ENCODE results near the gene CSTPP1.

The CSTPP1 gene

GRCh38 chr11:47152126-47152952 lies 215.8 kb downstream of the CSTPP1 start:
- no peaks in the 10 kb centered on the region for H3K9me3 Mint-ChIP-seq
- H3K27me3 Mint-ChIP-seq (ENCODE audit: low read depth), result no peaks in the 10 kb centered on the region
- no peak for TF ChIP-seq CTCF (IDR thresholded peaks at IDR 0.05; ENCODE audit: unreplicated experiment in 3 of 3)
- peaks cover 59% of the 10 kb centered on the region for H3K4me1 Mint-ChIP-seq
- H3K4me3 Mint-ChIP-seq, result no peak overlapping the region
- H3K36me3 Mint-ChIP-seq (ENCODE audit: low read depth), result peaks cover 15% of the 10 kb centered on the region
- H3K27ac Mint-ChIP-seq, result peak overlapping the region in 2 of 3 experiments; percentile 20 to 33

GRCh38 chr11:47152953-47153950 lies 216.7 kb downstream of the CSTPP1 start:
- TF ChIP-seq CTCF (IDR thresholded peaks at IDR 0.05; ENCODE audit: unreplicated experiment in 3 of 3), result peak; percentile 92 to 98 (median 96)
- H3K4me1 Mint-ChIP-seq, result peaks cover 50% of the 10 kb centered on the region
- H3K9me3 Mint-ChIP-seq, result no peaks in the 10 kb centered on the region
- no peaks in the 10 kb centered on the region for H3K27me3 Mint-ChIP-seq (ENCODE audit: low read depth)
- peak overlapping the region; percentile 16 to 33 (median 21) for H3K27ac Mint-ChIP-seq
- peaks cover 17% of the 10 kb centered on the region for H3K36me3 Mint-ChIP-seq (ENCODE audit: low read depth)
- peak overlapping the region in 1 of 3 experiments; percentile 1 for H3K4me3 Mint-ChIP-seq

- Mint-ChIP-seq H3K4me3 (no peak overlapping the region), H3K9me3 (no peaks in the 10 kb centered on the region), H3K36me3 (ENCODE audit: low read depth) (peaks cover 23% of the 10 kb centered on the region), H3K27me3 (ENCODE audit: low read depth) (no peaks in the 10 kb centered on the region), H3K4me1 (peaks cover 34% of the 10 kb centered on the region), H3K27ac (peak overlapping the region in 1 of 3 experiments; percentile 17)
- no peak for TF ChIP-seq CTCF (IDR thresholded peaks at IDR 0.05; ENCODE audit: unreplicated experiment in 3 of 3)
Measured at GRCh38 chr11:47154616-47155570, 218.3 kb downstream of the CSTPP1 start.

- Mint-ChIP-seq H3K4me1 (peaks cover 28% of the 10 kb centered on the region), H3K27ac (no peak overlapping the region), H3K9me3 (no peaks in the 10 kb centered on the region), H3K36me3 (ENCODE audit: low read depth) (peaks cover 15% of the 10 kb centered on the region), H3K4me3 (no peak overlapping the region), H3K27me3 (ENCODE audit: low read depth) (no peaks in the 10 kb centered on the region)
- no peak for TF ChIP-seq CTCF (IDR thresholded peaks at IDR 0.05; ENCODE audit: unreplicated experiment in 3 of 3)
Measured at GRCh38 chr11:47155879-47156278, 219.3 kb downstream of the CSTPP1 start.

- H3K4me3 Mint-ChIP-seq, result no peak overlapping the region
- no peak for TF ChIP-seq CTCF (IDR thresholded peaks at IDR 0.05; ENCODE audit: unreplicated experiment in 3 of 3)
- no peaks in the 10 kb centered on the region for H3K27me3 Mint-ChIP-seq (ENCODE audit: low read depth)
- peaks cover 28% of the 10 kb centered on the region for H3K4me1 Mint-ChIP-seq
- H3K9me3 Mint-ChIP-seq, result no peaks in the 10 kb centered on the region
- peaks cover 15% of the 10 kb centered on the region for H3K36me3 Mint-ChIP-seq (ENCODE audit: low read depth)
- no peak overlapping the region for H3K27ac Mint-ChIP-seq
Measured at GRCh38 chr11:47156333-47156732, 219.8 kb downstream of the CSTPP1 start.
